ENCODE measurements around the gene CHST2.
A peak's percentile ranks its signal among the peaks of the same experiment; 100 is the strongest.

Gene CHST2

GRCh38 chr3:143135150-143135549, 15.6 kb downstream of the CHST2 start:
- peak; percentile 90 for DNase-seq

- no peak for DNase-seq
Observed at GRCh38 chr3:143137435-143138036, 18.0 kb downstream of the CHST2 start.

GRCh38 chr3:143138953-143139352, 19.4 kb downstream of the CHST2 start:
- no peak for DNase-seq

- no peak for DNase-seq
Observed at GRCh38 chr3:143139762-143140161, 20.2 kb downstream of the CHST2 start.

GRCh38 chr3:143140550-143140949, 21.0 kb downstream of the CHST2 start:
- DNase-seq: no peak

- DNase-seq: no peak
Observed at GRCh38 chr3:143142354-143142753, 22.8 kb downstream of the CHST2 start.

- DNase-seq: no peak
Observed at GRCh38 chr3:143145906-143146305, 26.3 kb downstream of the CHST2 start.

- no peak for DNase-seq
Observed at GRCh38 chr3:143146486-143147274, 27.1 kb downstream of the CHST2 start.

- DNase-seq: no peak
Observed at GRCh38 chr3:143147707-143148106, 28.1 kb downstream of the CHST2 start.

GRCh38 chr3:143150071-143150470, 30.5 kb downstream of the CHST2 start:
- no peak for DNase-seq

- no peak for DNase-seq
Observed at GRCh38 chr3:143151004-143151731, 31.6 kb downstream of the CHST2 start.

GRCh38 chr3:143152043-143152442, 32.5 kb downstream of the CHST2 start:
- no peak for DNase-seq

GRCh38 chr3:143155756-143156155, 36.2 kb downstream of the CHST2 start:
- DNase-seq: no peak

- no peak for DNase-seq
Observed at GRCh38 chr3:143158014-143158988, 38.7 kb downstream of the CHST2 start.

- no peak for DNase-seq
Observed at GRCh38 chr3:143160437-143160836, 40.9 kb downstream of the CHST2 start.

- DNase-seq: no peak
Observed at GRCh38 chr3:143163562-143164100, 44.1 kb downstream of the CHST2 start.

- no peak for DNase-seq
Observed at GRCh38 chr3:143165211-143165610, 45.6 kb downstream of the CHST2 start.

GRCh38 chr3:143165612-143166285, 46.2 kb downstream of the CHST2 start:
- peak; percentile 62 to 76 for DNase-seq

- DNase-seq: no peak
Observed at GRCh38 chr3:143166376-143166775, 46.8 kb downstream of the CHST2 start.

GRCh38 chr3:143167969-143168854, 48.6 kb downstream of the CHST2 start:
- DNase-seq: peak; percentile 64 to 82

GRCh38 chr3:143168855-143169192, 49.3 kb downstream of the CHST2 start:
- DNase-seq: no peak
